HG02885 (cell line): ENCODE measurements around the gene TCEAL9.
"Not testable (repeated sequence)": the region's sequence is repeated elsewhere in the genome, so short reads cannot be mapped to it uniquely, and the experiment has no call there.

Experiments used
- ATAC-seq: cut with Tn5 transposase; IDR thresholded peaks from one replicate; pipeline ENCODE4 v1.9.1; 2021; ENCODE audit warnings: mild to moderate bottlenecking; ENCODE audit not compliant: unreplicated experiment, poor library complexity

Gene TCEAL9

GRCh38 chrX:103356130-103356798 lies at the start of gene TCEAL9:
TCEAL9 (plus strand) TSS chrX:103356506; CDS start chrX:103357685, 1,179 bp downstream.
- ATAC-seq = peak; percentile 82

- ATAC-seq = peak; percentile 10
Measured at GRCh38 chrX:103309860-103310554, 46.3 kb upstream of the TCEAL9 start.

- peak; percentile 99 for ATAC-seq
Measured at GRCh38 chrX:103310555-103311398, 45.5 kb upstream of the TCEAL9 start, which contains the start of gene BEX2. BEX2 (minus strand) TSS chrX:103310990; CDS start chrX:103309976, 1,014 bp downstream.

GRCh38 chrX:103311399-103311780 lies 44.9 kb upstream of the TCEAL9 start:
- ATAC-seq = no peak

- ATAC-seq = no peak
Measured at GRCh38 chrX:103329991-103330390, 26.3 kb upstream of the TCEAL9 start, which contains the start of gene TCEAL7. TCEAL7 (plus strand) TSS chrX:103330239; CDS start chrX:103331404, 1,165 bp downstream.

- ATAC-seq = no peak
Measured at GRCh38 chrX:103330681-103331288, 25.5 kb upstream of the TCEAL9 start.

- ATAC-seq = no peak
Measured at GRCh38 chrX:103338663-103339062, 17.6 kb upstream of the TCEAL9 start.

GRCh38 chrX:103343105-103343504 lies 13.2 kb upstream of the TCEAL9 start:
- ATAC-seq = peak; percentile 76

GRCh38 chrX:103344606-103345005 lies 11.7 kb upstream of the TCEAL9 start:
- ATAC-seq = no peak

GRCh38 chrX:103347682-103348397 lies 8.5 kb upstream of the TCEAL9 start:
- no peak for ATAC-seq

GRCh38 chrX:103356858-103357257 lies 552 bp downstream of the TCEAL9 start:
- peak; percentile 26 for ATAC-seq

GRCh38 chrX:103357871-103358270 lies 1.6 kb downstream of the TCEAL9 start:
- ATAC-seq = no peak

GRCh38 chrX:103359605-103360004 lies 3.3 kb downstream of the TCEAL9 start:
- not testable (repeated sequence) for ATAC-seq

GRCh38 chrX:103360092-103360491 lies 3.8 kb downstream of the TCEAL9 start:
- no peak for ATAC-seq

- no peak for ATAC-seq
Measured at GRCh38 chrX:103360916-103361315, 4.6 kb downstream of the TCEAL9 start.

GRCh38 chrX:103361798-103362197 lies 5.5 kb downstream of the TCEAL9 start:
- no peak for ATAC-seq

GRCh38 chrX:103362474-103362873 lies 6.2 kb downstream of the TCEAL9 start:
- ATAC-seq = no peak

GRCh38 chrX:103363046-103363445 lies 6.7 kb downstream of the TCEAL9 start:
- no peak for ATAC-seq

- ATAC-seq = no peak
Measured at GRCh38 chrX:103367502-103367901, 11.2 kb downstream of the TCEAL9 start.

- no peak for ATAC-seq
Measured at GRCh38 chrX:103369479-103369878, 13.2 kb downstream of the TCEAL9 start.
